Limb (tissue), 2 donors: ENCODE data around the gene TMEM59L.

Source experiments
- DNase-seq, 2 donors: peaks; one replicate each; pipeline ENCODE4 v3.0.0-alpha.2; 2016; ENCODE audit errors: extremely low spot score in 2 of 2

TMEM59L gene

GRCh38 chr19:18657590-18658365 is 45.1 kb downstream of the TMEM59L start:
- peak in 1 of 2 donors; percentile 64 for DNase-seq

DNA sequence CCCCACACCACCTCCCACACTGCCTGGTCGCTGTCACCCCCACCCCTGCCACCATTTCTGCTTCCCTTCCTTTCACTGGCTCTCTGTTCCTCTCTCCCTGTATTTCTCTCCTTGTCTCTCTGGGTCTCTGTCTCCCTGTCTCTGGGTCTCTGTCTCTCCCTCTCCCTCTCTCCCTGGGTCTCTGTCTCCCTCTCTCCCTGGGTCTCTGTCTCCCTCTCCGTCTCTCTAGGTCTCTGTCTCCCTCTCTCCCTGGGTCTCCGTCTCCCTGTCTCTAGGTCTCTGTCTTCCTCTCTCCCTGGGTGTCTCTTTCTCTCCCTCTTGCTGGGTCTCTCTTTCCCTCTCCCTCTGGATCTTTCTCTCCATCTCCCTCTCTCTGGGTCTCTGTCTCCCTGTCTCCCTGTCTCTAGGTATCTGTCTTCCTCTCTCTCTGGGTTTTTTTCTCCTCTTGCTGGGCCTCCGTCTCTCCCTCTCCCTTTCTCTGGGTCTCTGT is 45.7 kb downstream of the TMEM59L start:
- DNase-seq = no peak

GRCh38 chr19:18659281-18660050 is 46.8 kb downstream of the TMEM59L start:
- peak in 1 of 2 donors; percentile 60 for DNase-seq

DNA sequence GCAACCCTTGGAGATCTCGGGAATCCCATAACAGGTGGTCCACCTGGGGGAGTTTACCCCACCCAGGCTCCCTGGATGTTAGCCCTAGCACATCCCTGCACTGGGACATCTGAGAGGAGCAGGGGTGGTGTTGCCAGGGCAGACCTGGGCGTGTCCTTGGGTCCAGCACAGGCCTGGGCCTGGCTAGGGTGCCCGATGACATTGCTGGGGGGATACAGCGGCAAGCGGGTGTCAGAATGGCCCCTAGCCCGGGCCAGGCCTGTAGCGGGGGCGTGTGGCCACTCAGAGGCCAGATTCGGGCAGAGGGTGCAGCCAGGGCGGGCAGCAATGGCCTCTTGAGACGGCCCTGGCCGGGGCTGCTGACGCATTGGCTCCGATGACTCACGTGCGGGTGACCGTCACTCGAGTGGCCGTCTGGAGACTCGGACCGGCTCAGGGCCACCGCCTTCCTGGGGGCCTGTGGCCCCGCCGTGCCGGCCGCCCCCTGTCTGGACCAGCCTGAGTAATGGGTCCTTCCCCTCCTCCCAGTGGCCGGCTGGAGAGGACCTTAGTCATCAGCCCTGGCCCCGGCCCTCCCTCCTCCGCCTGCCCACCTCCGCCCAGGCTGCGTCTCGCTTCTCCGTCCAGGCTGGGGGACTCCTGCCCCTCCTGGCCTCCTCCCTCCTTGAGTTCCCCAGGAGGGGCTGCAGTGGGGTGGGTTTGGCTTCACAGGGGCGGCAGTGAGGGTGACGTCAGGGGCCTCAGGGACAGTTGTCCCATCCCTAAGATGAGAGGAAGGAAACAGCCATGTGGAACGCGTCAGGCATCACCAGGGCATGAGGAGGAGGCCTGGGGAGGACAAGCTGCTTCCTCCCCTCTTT is 47.6 kb downstream of the TMEM59L start:
- peak in 1 of 2 donors; percentile 32 for DNase-seq

DNA sequence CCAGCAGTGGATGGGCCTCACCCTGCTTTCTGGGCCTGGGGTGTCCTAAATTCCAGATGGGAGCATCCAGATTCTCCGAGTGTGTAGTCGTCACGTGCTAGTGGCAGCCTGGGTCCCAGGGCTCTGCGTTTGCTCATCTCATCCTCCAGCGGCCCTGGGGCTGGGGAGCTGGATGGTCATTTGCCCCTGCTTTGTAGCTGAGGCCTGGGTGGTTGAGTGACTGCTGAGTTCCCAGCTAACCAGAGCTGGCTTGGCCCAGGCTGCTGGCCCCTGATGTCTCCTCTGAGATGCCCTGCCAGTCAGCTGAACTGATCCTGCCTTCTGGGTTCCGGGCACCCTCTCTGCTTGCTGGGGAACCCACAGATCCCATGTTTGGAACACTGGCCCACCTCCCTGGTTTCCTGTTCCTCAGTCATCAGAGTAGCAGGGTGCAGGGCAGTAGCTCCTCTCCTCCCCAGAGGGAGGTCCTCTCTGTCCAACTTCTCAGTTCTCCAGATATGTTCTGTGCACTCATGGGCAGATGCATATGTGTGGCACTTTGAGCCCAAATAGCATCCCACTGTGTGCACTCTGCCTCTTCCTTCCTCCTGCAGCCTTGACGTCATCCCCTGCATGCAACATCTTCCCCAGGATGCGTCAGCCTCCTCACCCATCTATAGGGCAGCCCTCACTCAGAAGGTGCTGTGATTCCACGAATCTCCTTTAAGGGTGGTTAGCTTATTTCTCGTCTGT is 48.4 kb downstream of the TMEM59L start:
- DNase-seq = no peak

GRCh38 chr19:18662972-18663732 is 50.5 kb downstream of the TMEM59L start:
- peak in 1 of 2 donors; percentile 21 for DNase-seq

- no peak for DNase-seq
Observed at GRCh38 chr19:18663940-18664530, 51.4 kb downstream of the TMEM59L start.

- DNase-seq = no peak
Observed at GRCh38 chr19:18665771-18666202, 53.1 kb downstream of the TMEM59L start.

- DNase-seq = no peak
Observed at GRCh38 chr19:18666317-18666716, 53.6 kb downstream of the TMEM59L start.

- DNase-seq = no peak
Observed at GRCh38 chr19:18666784-18667183, 54.1 kb downstream of the TMEM59L start.

GRCh38 chr19:18667531-18668251 is 55.0 kb downstream of the TMEM59L start:
- peak in 1 of 2 donors; percentile 26 for DNase-seq

DNA sequence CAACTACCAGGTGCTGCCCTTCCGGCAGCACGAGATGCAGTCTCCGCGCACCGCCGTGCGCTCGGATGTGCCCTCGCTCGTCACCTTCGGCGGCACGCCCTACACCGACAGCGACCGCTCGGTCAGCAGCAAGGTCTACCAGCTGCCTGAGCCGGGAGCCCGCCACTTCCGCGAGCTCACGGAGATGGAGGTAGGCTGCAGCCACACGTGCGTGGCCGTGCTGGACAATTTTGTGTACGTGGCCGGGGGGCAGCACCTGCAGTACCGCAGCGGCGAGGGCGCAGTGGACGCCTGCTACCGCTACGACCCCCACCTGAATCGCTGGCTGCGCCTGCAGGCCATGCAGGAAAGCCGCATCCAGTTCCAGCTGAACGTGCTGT is 55.6 kb downstream of the TMEM59L start:
- DNase-seq = no peak

DNA sequence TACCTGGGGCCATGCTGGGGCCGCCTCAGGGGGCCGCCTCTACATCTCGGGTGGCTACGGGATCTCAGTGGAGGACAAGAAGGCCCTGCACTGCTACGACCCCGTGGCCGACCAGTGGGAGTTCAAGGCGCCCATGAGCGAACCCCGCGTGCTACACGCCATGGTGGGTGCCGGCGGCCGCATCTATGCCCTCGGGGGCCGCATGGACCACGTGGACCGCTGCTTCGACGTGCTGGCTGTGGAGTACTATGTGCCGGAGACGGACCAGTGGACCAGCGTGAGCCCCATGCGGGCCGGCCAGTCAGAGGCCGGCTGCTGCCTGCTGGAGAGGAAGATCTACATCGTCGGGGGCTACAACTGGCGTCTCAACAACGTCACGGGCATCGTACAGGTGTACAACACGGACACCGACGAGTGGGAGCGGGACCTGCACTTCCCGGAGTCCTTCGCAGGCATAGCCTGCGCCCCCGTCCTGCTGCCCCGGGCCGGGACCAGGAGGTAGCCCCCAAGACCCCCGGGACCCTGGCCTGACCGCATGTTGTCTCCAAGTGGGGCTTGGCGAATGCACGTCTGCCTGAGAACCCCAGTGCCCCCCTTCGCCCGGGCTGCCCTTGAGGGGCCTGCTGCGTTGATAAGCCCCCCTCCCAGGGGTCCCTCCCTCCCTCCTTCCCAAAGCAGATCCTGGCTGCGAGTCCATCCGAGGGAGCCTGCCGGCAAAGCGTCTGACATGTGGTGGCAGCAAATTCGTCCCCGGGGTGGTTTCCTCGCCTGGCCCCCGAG is 56.3 kb downstream of the TMEM59L start:
- no peak for DNase-seq

GRCh38 chr19:18669524-18669817 is 56.8 kb downstream of the TMEM59L start:
- no peak for DNase-seq

DNA sequence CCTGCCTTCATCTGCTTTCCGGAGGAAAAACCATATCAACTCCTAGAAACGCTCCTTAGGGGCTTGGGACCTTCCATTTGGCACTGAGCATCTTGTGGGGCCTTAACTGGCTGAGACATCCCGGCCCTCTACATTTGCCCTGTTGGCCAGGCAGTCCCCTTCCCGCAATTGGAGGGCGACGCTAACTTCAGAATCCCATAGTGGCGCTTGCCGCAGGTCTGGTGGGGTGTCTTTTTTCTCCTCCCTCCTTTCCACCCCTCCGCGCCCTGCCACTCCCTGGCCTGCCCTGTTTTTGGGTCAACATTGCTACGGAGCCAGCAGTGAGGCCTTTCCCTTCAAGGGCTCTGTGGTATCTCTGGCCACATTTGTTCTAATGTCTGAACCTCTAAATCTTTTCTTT is 57.2 kb downstream of the TMEM59L start:
- DNase-seq = no peak

DNA sequence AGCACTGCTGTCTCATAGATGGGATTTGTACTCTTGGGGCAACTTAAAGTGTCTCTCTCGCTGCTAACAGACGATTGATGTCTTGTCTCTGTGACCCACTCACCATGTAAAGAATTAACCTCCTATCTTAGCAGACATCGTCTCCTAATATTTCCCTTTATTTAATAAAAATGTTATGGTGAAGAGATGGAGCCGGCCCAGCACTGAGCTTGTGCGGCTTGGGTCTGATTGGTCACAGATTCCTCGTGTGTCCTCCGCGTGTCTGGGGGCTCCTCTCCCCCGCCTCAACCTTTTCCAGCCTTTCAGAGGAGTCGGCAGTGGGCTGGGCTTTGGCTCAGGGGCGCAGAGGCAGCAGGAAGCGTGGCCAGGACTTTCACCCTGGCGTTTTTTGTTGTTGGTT is 57.6 kb downstream of the TMEM59L start:
- peak in 1 of 2 donors; percentile 37 for DNase-seq
